GM23248 (cell line): ENCODE data around the gene EIF1.

ENCODE experiments used
- EZH2 ChIP-seq: fragments of 200-600 bp; sonication (generic); IDR thresholded peaks from 2 replicates; pipeline ENCODE4 v1.6.1; 2018; ENCODE audit warnings: antibody characterized with exemption, mild to moderate bottlenecking; ENCODE audit not compliant: insufficient read depth, poor library complexity, severe bottlenecking
- EZH2phosphoT487 ChIP-seq: fragments of 200-600 bp; sonication (generic); IDR thresholded peaks from 2 replicates; pipeline ENCODE4 v1.6.1; 2018; ENCODE audit warnings: antibody characterized with exemption, moderate library complexity, mild to moderate bottlenecking, low read depth; ENCODE audit not compliant: insufficient read depth

DNA sequence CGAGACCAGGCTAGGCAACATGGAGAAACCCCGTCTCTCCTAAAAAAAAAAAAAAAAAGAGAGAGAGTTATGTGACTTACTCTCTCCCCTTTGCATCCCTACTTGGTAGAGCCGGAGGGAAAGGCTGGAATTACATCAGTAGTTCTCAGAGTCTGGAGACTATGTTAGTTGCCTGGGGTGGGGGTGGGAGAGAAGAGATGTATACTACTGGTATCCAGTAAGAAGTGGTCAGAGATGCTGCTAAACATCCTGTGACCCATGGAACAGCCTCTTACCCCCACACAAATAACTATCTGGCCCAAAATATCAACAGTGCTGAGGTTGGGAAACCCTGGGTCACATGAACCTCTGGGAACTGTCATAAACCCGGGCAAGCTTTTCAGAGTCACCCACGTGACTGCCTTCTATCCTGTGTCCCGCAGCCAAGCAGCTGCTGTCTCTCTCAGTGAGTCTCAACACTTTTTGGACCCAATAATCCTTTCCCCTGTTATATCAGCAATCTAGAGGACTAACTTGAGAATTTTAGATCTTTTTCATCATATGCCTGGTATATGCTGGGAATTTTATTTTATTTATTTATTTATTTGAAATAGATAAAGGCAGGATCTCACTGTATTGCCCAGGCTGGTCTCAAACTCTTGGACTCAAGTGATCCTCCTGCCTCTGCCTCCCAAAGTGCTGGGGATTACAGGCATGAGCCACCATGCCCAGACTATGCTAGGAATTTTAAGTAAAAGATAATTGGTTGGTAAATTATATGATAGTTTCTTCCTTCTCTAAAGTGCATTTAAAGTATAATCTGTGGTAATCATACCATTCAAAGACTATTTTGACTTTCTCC, 8.7 kb downstream of the EIF1 start:
- TF ChIP-seq EZH2 (no peak), EZH2phosphoT487 (no peak)
